Prostate gland (tissue), 2 donors: ENCODE measurements around the gene SGCA. TPM values are rescaled to one million over a fixed set of nuclear protein-coding genes. Genes with fewer than 3 reads are reported as not detected.

Experiments
- DNase-seq: peaks from one replicate; pipeline ENCODE4 v3.0.0-alpha.2; 2019; ENCODE audit warnings: low spot score
- H3K27ac ChIP-seq, 2 donors: fragments of 200-600 bp; sonication (generic); 2 replicates each; pipeline ENCODE4 v1.5.1; 2017 to 2019
- H3K27me3 ChIP-seq: fragments of 200-600 bp; sonication (generic); replicated peaks from 2 replicates; pipeline ENCODE4 v1.5.1; 2019; ENCODE audit not compliant: insufficient read depth
- H3K36me3 ChIP-seq, 2 donors: fragments of 200-600 bp; sonication (generic); 1 replicate in 1 of 2; 2 replicates in 1 of 2; pipeline versions ENCODE4 v1.5.1 to v1.8.1; 2017 to 2019
- H3K4me1 ChIP-seq: fragments of 200-600 bp; sonication (generic); replicated peaks from 2 replicates; pipeline ENCODE4 v1.5.1; 2019
- H3K4me3 ChIP-seq, 2 donors: fragments of 200-600 bp; sonication (generic); 2 replicates each; pipeline ENCODE4 v1.5.1; 2017 to 2019
- H3K9me3 ChIP-seq: fragments of 200-600 bp; sonication (generic); 2 replicates; pipeline ENCODE4 v1.5.1; 2017
- CTCF ChIP-seq, 4 experiments: fragments of 200-600 bp in 2 of 4; fragments of 450-650 bp in 2 of 4; sonication (generic) in 2 of 4; IDR thresholded peaks; 1 replicate in 3 of 4; 2 replicates in 1 of 4; pipeline ENCODE4 v1.5.1; 2016 to 2019; ENCODE audit warnings: antibody characterized with exemption in 4 of 4, mild to moderate bottlenecking in 2 of 4, moderate library complexity in 2 of 4
- POLR2A ChIP-seq: fragments of 450-650 bp; IDR thresholded peaks from one replicate; pipeline ENCODE4 v1.6.1; 2016; ENCODE audit warnings: antibody characterized with exemption, mild to moderate bottlenecking
- POLR2AphosphoS5 ChIP-seq: sonication (generic); formaldehyde crosslinking; IDR thresholded peaks from one replicate; pipeline ENCODE4 v1.6.1; 2017; ENCODE audit warnings: antibody characterized with exemption
- WGBS: methylation state at CpG from one replicate; pipeline ENCODE4 v1.1.5; 2018; 5-methylcytosine and 5-hydroxymethylcytosine counted together
- intact Hi-C: fragments of 100-400 bp; cut with DNase I; formaldehyde crosslinking; loops from one replicate; pipeline ENCODE4 v1.14.2; 2022
- total RNA-seq, 2 donors: library from RNA; depleted of rRNA; stranded (reverse); fragments of >200 nt; gene quantifications; one replicate each; pipeline ENCODE4 v1.1.0, GENCODE V29; 2016

The SGCA gene
- total RNA-seq, 2 donors from 2014 or later, result 13.9 to 19.4 TPM

- no peaks in the 10 kb centered on the region for H3K27me3 ChIP-seq
- peaks cover 19% of the 10 kb centered on the region for H3K4me1 ChIP-seq
- peak; percentile 91 for DNase-seq
- intact Hi-C loops, result loop anchor here (5.0 to 10.0 kb wide), 2 partner anchors 35 to 57 kb away; partner anchors contain the start of gene PDK2
- no peaks in the 10 kb centered on the region for H3K9me3 ChIP-seq
- TF ChIP-seq POLR2AphosphoS5 (peak; percentile 77), CTCF (IDR thresholded peaks at IDR 0.05) (peak in 2 of 4 experiments; percentile 18 to 41), POLR2A (peak; percentile 31)
- no peaks in the 10 kb centered on the region for H3K36me3 ChIP-seq
- peak overlapping the region; percentile 69 to 86 for H3K4me3 ChIP-seq
- H3K27ac ChIP-seq, result peak overlapping the region; percentile 77 to 90
- 3% methylated on average over 12 of the region's 12 CpGs for WGBS
Measured at GRCh38 chr17:50151937-50152547, 13.8 kb upstream of the SGCA start.

GRCh38 chr17:50152736-50153135 is 13.1 kb upstream of the SGCA start:
- Histone ChIP-seq H3K27me3 (no peaks in the 10 kb centered on the region), H3K4me3 (no peak overlapping the region), H3K27ac (peak overlapping the region; percentile 77 to 90), H3K36me3 (no peaks in the 10 kb centered on the region), H3K9me3 (no peaks in the 10 kb centered on the region), H3K4me1 (peaks cover 17% of the 10 kb centered on the region)
- WGBS, result 78% methylated on average over 7 of the region's 7 CpGs
- DNase-seq, result no peak
- no peak for TF ChIP-seq POLR2AphosphoS5
- TF ChIP-seq CTCF (IDR thresholded peaks at IDR 0.05), result no peak
- intact Hi-C loops, result loop anchor here (5.0 to 10.0 kb wide), 2 partner anchors 35 to 58 kb away; partner anchors contain the start of gene PDK2

- TF ChIP-seq CTCF (IDR thresholded peaks at IDR 0.05), result no peak
- no peak for TF ChIP-seq POLR2A
- TF ChIP-seq POLR2AphosphoS5, result peak; percentile 75
- WGBS, result 41% methylated on average over 16 of the region's 16 CpGs
- Histone ChIP-seq H3K27me3 (no peaks in the 10 kb centered on the region), H3K36me3 (no peaks in the 10 kb centered on the region), H3K4me3 (no peak overlapping the region), H3K4me1 (peaks cover 5% of the 10 kb centered on the region), H3K27ac (peak overlapping the region; percentile 24 to 77), H3K9me3 (no peaks in the 10 kb centered on the region)
- peak; percentile 47 for DNase-seq
- intact Hi-C loops, result loop anchor here (5.0 to 10.0 kb wide), 2 partner anchors 37 to 59 kb away; partner anchors contain the start of gene PDK2
Measured at GRCh38 chr17:50153650-50154575, 11.9 kb upstream of the SGCA start.

GRCh38 chr17:50154604-50155003 is 11.2 kb upstream of the SGCA start:
- no peaks in the 10 kb centered on the region for H3K9me3 ChIP-seq
- H3K36me3 ChIP-seq, result no peaks in the 10 kb centered on the region
- intact Hi-C loops, result loop anchor here (5.0 to 10.0 kb wide), 2 partner anchors 37 to 60 kb away; partner anchors contain the start of gene PDK2
- TF ChIP-seq CTCF (IDR thresholded peaks at IDR 0.05) (no peak), POLR2AphosphoS5 (no peak), POLR2A (no peak)
- no peak overlapping the region for H3K4me3 ChIP-seq
- WGBS, result 21% methylated on average over 1 of the region's 1 CpG
- no peak for DNase-seq
- H3K4me1 ChIP-seq, result peaks cover 5% of the 10 kb centered on the region
- H3K27me3 ChIP-seq, result no peaks in the 10 kb centered on the region
- peak overlapping the region; percentile 7 to 77 for H3K27ac ChIP-seq
